GM19438 (cell line): ENCODE data around the gene SOS1.

ENCODE experiments used
- ATAC-seq: cut with Tn5 transposase; IDR thresholded peaks from one replicate; pipeline ENCODE4 v1.9.1; 2021; ENCODE audit warnings: low read depth; ENCODE audit not compliant: unreplicated experiment

SOS1 gene

GRCh38 chr2:38978296-38978903 lies 142.5 kb downstream of the SOS1 start:
- no peak for ATAC-seq

- no peak for ATAC-seq
Observed at GRCh38 chr2:38977047-38977446, 143.8 kb downstream of the SOS1 start.

GRCh38 chr2:38975042-38975441 lies 145.8 kb downstream of the SOS1 start:
- ATAC-seq, result no peak

GRCh38 chr2:38973266-38973665 lies 147.6 kb downstream of the SOS1 start:
- no peak for ATAC-seq

GRCh38 chr2:38971377-38971776 lies 149.5 kb downstream of the SOS1 start:
- no peak for ATAC-seq

GRCh38 chr2:38968021-38968420 lies 152.8 kb downstream of the SOS1 start:
- no peak for ATAC-seq

GRCh38 chr2:38966678-38967077 lies 154.2 kb downstream of the SOS1 start:
- no peak for ATAC-seq

GRCh38 chr2:38966006-38966405 lies 154.8 kb downstream of the SOS1 start:
- no peak for ATAC-seq

- no peak for ATAC-seq
Observed at GRCh38 chr2:38960609-38961320, 160.1 kb downstream of the SOS1 start.

GRCh38 chr2:38959938-38960608 lies 160.8 kb downstream of the SOS1 start:
- ATAC-seq, result peak; percentile 83

GRCh38 chr2:38959466-38959865 lies 161.4 kb downstream of the SOS1 start:
- ATAC-seq, result no peak

- ATAC-seq, result no peak
Observed at GRCh38 chr2:38957972-38958371, 162.9 kb downstream of the SOS1 start.

- no peak for ATAC-seq
Observed at GRCh38 chr2:38951766-38952165, 169.1 kb downstream of the SOS1 start.

GRCh38 chr2:38948995-38949394 lies 171.9 kb downstream of the SOS1 start:
- ATAC-seq, result no peak

- no peak for ATAC-seq
Observed at GRCh38 chr2:38948387-38948882, 172.4 kb downstream of the SOS1 start.

GRCh38 chr2:38947241-38948239 lies 173.3 kb downstream of the SOS1 start:
- ATAC-seq, result no peak

- ATAC-seq, result no peak
Observed at GRCh38 chr2:38945911-38946310, 174.9 kb downstream of the SOS1 start.

GRCh38 chr2:38945372-38945771 lies 175.5 kb downstream of the SOS1 start:
- no peak for ATAC-seq

- ATAC-seq, result no peak
Observed at GRCh38 chr2:38943784-38944183, 177.1 kb downstream of the SOS1 start.

GRCh38 chr2:38940746-38941145 lies 180.1 kb downstream of the SOS1 start:
- ATAC-seq, result no peak
